Brain pericyte (primary cell): ENCODE data around the gene HNRNPU.
A peak's percentile ranks its signal among the peaks of the same experiment; 100 is the strongest.

ENCODE experiments used
- DNase-seq: peaks from one replicate; pipeline ENCODE4 v3.0.0-alpha.2; 2012; ENCODE audit warnings: low read depth, low spot score

HNRNPU gene

GRCh38 chr1:244862699-244863490 is 1.4 kb downstream of the HNRNPU start:
- DNase-seq = peak; percentile 57

DNA sequence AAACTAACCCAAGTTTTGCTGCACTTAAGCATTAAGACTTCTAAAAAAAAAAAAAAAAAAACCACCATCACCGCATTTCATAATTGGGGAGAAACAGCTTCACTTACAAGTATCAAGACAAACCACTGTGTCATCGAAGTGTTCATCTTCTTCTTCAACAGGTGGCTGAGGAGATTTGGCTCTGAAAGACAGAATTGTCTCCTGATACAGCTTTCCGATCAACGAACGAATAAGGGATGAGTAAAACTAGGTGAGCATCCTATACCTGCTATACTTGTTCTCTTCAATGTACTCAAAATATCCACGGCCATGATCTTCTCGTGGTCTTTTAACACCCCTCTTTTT is 2.0 kb downstream of the HNRNPU start:
- DNase-seq = no peak

DNA sequence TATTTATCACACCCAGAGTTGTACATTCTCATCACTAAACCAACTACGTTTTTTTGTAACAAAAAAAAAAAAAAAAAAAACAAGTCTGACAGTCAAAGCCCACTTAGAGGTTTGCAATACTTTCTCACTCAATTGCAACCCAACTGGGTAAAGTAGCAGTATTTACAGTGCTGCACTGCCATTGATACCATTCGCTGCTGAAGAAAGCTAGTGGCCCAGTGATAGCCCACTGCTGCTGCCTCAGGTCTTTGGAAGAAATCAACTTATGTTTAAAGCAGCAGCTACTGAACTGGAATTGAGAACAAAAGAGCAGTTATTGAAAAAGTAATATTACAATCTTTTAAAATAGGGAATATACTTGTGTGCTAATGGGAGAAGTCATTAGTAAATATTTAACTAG is 2.7 kb downstream of the HNRNPU start:
- DNase-seq = no peak

DNA sequence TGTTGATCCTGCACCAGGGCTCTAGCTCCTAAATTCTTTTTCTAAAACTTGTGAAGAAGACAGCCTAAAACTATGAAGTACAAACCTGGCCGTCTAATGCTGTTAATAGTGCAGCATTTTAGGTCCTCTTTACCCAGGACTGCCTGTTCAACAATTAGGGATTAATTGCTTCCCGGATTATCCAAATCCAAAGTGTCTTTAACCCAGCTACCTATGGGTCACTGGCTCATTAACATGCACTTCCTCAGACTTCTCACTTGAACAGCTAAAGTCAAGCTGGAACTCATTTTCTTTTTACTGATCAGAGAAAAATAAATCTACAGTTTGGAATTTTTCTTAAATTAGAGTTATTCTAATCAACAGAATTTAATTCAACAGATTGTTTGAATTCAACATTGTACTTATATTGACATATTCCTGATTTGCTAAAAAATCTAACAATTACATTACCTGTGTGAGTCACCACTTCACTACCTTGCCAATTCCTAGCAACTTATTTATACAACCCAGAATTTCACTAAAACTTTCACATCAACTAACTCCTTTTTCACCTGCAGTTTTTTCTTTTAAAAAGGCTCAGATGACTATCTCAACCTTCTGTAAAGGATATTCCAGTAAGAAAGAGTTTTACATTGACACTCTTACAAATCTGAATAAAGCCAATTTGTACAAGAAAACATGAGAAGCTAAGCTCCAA is 3.3 kb downstream of the HNRNPU start:
- no peak for DNase-seq

GRCh38 chr1:244860078-244860477 is 4.3 kb downstream of the HNRNPU start:
- DNase-seq = no peak

DNA sequence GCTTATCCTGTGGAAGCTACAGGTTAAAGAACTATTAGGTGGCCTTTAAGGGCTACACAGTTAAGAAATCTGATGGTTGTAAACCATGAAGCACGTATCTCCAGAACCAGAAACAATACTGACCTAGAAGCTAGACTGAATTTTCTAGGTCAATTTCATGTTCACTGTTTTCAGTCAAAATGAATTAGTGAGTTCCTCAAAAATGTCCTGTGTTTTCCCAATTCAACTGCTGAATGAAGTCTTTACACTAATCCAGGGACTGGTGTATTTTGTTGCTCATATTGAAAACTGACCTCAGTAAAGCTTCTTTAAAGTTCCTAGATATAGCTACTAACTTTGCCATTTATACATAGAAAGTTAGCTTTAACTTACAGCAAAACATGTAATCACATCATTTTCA is 6.0 kb downstream of the HNRNPU start:
- DNase-seq = no peak

DNA sequence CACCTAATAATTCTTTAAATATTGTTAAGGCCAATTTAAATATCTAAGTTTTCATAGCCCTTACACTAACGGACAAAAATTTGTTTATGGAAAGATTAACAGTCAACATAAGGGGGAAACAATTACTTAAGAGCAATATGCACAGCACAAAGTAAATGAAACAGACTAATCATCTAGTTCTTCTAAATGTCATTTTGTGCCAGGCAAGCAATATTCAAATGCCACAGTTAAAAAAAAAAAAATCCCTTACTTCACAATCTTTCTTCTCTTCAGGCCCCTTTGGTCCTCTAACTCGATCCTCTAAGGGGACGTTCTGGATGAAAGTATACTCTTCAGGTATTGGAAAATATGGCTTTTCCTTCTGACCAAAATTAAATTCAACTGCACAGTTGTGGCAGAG is 6.6 kb downstream of the HNRNPU start:
- DNase-seq = no peak

DNA sequence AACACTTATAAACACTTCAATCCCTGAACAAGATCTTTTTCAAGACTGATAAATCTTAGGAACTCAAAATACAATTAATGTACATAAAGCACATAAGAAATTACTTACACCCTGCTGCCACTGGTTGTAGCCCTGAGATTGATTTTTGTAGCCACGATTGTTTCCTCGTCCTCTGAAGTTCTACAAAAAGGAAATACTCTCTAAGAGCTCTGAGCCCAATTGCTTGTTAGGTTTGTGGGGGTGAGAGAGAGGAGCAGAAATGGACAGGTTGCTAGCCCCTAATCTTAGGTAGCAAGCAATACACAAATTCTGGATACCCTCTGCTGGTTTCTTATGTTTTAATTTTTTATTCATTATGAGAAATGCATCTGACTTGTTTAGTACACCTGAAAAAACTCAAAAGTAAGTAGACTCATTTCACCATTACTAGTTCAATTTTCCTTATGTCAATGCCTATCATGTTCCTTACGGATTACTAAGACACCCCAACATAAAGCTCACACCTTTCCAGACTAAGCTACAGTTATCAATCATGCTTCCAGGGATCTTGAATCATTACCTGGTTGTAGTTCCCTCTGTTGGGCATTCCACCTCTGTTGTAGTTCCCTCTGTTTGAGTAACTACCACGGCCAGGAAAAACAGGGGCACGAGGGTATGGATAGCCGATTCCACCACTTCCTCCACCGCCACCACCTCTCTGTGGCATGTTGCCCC is 9.3 kb downstream of the HNRNPU start:
- no peak for DNase-seq

DNA sequence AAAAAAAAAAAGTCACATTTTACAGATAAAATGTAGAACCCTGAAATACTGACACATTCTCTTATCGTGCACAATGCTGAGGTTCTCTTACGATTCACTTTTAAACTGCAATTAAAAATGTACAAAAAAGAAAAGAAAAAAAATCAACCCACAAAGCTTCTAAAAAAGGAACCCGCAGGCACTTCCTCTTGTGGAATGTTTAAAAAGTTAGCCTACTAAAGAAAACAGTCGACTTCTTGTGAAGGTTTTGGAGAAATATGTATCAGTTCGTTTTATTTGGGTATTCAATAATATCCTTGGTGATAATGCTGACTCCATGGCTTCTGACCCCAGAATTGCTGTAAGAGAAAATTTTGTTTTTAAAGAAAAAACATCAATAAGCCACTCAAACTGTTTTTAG is 10.2 kb downstream of the HNRNPU start:
- DNase-seq = no peak

DNA sequence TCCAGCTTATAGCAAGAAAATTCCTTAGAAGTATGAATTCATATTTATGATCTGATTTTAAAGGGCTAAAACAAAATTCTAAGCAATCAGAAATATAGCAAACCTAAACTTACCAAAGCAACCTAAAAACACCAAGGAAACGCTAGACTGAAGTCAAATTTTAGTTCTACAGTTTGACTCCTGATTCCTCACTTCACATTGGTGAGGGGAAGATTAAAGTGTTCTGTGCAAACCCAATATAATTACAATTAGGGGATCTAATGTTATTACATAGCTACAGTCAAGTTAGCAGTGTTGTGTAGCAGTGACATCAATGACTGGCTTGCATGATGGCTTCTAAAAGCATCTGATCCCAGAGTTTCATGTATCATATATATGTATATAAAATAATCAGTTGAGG is 11.6 kb downstream of the HNRNPU start:
- no peak for DNase-seq

- no peak for DNase-seq
Measured at GRCh38 chr1:244851546-244852231, 12.7 kb downstream of the HNRNPU start.

- no peak for DNase-seq
Measured at GRCh38 chr1:244850896-244851295, 13.4 kb downstream of the HNRNPU start.

- DNase-seq = no peak
Measured at GRCh38 chr1:244850099-244850852, 14.1 kb downstream of the HNRNPU start.

DNA sequence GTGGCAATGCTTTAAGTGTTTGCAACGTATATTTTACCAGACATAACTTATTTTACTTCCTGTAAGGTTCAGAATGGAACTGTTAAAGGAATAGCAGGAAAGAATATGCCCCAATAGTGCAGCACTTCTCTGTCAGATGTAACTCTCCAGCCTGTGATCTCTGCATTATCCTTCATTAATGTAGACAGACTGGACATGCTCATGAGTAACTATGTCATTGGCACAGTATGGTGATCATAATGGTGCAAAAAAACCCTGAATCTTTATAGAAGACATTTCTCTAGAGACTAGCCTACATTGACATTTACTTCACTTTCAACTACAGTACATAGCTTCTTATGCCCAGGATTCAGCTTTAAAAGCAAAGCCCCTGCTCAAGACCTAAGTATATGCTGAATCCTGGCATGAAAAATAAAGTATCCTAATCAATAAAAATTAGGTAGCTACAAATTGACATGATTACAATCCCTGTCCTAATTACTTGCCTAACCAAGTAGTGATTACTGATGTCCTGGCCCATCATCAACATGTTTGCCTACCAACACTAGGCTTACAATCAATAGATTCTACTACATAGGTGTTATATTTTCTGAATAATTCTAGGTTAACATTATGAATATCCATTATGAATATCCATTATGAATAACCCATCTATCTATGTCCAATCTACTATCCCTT is 15.0 kb downstream of the HNRNPU start:
- no peak for DNase-seq

- DNase-seq = no peak
Measured at GRCh38 chr1:244846653-244847052, 17.7 kb downstream of the HNRNPU start.

DNA sequence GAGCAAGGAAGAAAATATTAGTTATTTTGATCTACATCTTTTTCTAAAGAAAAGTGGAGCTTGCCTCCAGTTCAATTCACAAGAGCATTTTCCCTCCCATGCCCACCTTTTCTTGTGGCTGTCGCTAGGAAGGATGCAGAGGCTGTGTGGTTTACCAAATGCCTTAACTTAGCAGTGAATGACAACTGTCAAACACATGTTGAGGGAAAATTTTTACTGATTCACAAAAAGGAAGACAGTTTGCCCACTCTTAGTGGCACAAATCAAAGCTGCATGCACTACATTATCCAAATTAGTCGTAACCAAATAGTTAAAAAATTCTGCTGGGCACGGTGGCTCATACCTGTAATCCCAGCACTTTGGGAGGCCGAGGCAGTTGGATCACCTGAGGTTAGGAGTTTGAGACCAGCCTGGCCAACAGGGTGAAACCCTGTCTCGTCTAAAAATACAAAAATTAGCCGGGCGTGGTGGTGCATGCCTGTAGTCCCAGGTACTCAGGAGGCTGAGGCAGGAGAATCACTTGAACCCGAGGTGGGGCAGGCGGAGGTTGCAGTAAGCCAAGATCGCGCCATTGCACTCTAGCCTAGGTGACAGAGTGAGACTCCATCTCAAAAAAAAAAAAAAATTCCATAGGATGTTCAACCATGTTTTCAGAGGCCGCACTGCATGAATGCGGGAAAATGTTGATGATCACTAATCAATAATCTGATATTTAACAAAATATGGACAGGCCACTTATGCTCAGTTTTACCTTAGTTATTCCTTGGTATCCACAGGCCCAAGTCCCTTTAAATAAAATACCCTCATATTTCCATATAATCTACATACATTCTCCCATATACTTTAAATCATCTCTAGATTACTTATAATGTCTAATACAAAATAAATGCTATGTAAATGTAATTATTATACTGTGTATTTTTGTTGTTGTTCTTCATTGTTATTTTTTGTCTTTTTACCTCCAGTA is 19.9 kb downstream of the HNRNPU start:
- no peak for DNase-seq

DNA sequence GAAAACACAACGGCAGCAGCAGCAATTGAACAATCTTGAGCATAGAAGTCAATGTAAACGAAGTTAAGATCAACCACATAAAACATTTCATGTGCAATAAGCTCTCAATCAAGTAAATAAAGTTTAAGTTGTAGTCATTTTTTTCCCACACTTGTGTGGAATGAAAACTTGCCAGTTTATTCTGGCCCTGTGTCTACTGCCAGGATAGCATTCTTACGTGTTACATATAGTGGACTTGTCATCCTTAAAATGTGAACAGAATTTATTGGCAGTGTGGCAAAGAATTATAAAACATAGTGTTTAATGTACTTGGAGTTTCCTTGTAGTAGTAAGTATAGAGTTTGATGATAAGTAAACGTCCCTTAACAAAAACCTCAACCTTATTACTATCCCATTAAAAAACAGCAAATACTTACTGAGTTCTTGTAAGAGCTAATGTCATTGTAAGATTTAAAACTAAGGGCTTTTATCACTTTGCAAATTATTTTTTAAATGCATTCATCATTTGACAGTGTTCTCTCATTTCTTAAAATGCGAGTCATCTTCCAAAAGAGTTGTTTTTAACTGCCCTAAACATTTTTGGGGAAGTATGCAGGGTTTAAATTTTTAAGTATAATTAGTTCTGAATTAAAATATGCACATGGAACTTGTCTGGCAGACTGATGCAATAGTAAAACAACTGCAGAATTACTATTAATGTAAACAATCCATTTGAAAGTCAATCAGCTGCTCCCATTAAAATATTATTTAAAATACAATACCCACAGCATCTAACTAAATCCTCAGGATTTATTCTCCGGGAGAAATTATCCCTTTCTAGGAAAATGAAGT is 21.0 kb downstream of the HNRNPU start:
- no peak for DNase-seq

GRCh38 chr1:244841273-244841927 is 22.9 kb downstream of the HNRNPU start:
- DNase-seq = no peak
